ENCODE data around the gene PAXX. TPM values are rescaled to one million over a fixed set of nuclear protein-coding genes. Genes with fewer than 3 reads are reported as not detected.

Gene PAXX
- total and polyA plus RNA-seq, 2 experiments from 2014 or later: 102 to 130 TPM

DNA sequence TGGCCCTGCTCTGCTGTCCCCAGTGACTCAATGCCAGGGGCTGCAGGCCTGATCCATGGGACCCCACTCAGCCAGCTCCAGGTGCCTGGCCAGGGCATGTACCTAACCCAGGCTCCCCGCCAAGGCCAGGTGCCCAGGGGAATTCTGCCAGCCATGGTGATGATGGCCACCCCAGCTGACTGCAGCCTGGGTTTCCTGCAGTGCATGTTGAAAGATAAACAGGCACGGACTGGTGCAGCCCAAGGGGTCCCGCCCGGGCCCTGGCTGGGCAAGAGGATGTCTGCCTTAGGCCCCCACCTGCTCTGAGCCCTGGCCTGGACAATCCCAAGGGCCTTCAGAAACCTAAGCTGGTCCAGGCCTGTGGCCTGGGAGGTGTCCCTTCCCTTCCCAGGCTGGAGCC lies 34.6 kb downstream of the PAXX start:
- no peaks in the 10 kb centered on the region for H3K27me3 ChIP-seq
- no peaks in the 10 kb centered on the region for H3K36me3 ChIP-seq
- TF ChIP-seq CTCF (IDR thresholded peaks at IDR 0.05; ENCODE audit: low read depth, low read length): no peak
- no peaks in the 10 kb centered on the region for H3K9me3 ChIP-seq (ENCODE audit: low read depth)
- H3K27ac ChIP-seq: no peak overlapping the region
- no peak overlapping the region for H3K4me3 ChIP-seq
- no peak for DNase-seq (ENCODE audit: low read depth in 1 of 2, low spot score in 1 of 2)
- H3K4me1 ChIP-seq (ENCODE audit: low read depth): peaks cover 5% of the 10 kb centered on the region

DNA sequence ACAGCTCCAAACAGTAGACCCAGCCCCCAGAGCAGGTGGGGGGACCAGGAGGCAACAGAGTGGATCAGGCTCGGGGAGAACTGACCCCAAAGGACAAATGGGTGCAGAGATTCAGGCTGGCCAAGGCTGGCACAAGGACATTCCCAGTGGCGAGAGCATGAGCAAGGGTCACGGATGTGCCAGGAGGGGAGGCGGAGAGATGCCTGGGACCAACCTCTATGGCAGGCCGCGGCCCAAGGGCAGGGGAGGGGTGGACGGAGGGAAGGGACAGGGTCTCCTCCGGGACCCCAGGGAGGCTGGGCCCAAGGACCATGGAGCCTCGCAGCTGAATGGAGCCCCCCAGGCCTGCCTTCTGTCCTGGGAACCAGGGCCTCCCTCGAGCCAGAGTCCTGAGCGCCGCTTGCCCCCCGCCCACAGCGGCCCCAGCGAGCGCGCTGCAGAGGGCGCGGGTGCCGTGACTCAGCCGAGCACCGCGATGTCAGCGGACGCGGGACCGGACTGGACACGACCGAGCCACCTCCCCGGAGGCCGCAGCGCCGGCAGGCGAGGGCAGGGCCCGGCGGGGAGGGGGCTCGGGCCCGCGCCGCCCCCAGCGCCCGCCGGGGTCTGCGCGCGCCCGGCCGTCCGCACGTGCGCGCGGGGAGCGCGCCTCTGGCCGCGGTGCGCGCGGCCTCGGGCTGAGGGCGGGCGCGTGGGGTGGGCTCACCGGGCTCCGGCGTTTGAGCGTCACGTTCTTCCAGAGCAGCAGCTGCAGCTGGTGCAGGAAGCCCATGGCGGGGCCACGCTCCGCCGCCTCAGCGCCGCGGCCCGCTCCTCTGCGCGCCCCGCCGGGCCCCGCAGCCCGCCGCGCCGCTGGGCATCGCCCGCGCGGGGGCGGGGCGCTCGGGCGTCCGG lies 35.4 kb downstream of the PAXX start, which contains the start of gene ABCA2:
TSS of gene ABCA2 (minus strand) at position 869 of the 894 bp plus-strand sequence. CDS start at position 772, 97 bp downstream.
- Histone ChIP-seq H3K4me3 (peak within 1 kb of the TSS; percentile 92), H3K27me3 (no peaks in the 10 kb centered on the region), H3K9me3 (ENCODE audit: low read depth) (no peaks in the 10 kb centered on the region), H3K36me3 (no peaks in the 10 kb centered on the region), H3K4me1 (ENCODE audit: low read depth) (peaks cover 5% of the 10 kb centered on the region), H3K27ac (no peak within 1 kb of the TSS)
- TF ChIP-seq CTCF (IDR thresholded peaks at IDR 0.05; ENCODE audit: low read depth, low read length): no peak
- DNase-seq (ENCODE audit: low read depth in 1 of 2, low spot score in 1 of 2): peak; percentile 20 to 64

DNA sequence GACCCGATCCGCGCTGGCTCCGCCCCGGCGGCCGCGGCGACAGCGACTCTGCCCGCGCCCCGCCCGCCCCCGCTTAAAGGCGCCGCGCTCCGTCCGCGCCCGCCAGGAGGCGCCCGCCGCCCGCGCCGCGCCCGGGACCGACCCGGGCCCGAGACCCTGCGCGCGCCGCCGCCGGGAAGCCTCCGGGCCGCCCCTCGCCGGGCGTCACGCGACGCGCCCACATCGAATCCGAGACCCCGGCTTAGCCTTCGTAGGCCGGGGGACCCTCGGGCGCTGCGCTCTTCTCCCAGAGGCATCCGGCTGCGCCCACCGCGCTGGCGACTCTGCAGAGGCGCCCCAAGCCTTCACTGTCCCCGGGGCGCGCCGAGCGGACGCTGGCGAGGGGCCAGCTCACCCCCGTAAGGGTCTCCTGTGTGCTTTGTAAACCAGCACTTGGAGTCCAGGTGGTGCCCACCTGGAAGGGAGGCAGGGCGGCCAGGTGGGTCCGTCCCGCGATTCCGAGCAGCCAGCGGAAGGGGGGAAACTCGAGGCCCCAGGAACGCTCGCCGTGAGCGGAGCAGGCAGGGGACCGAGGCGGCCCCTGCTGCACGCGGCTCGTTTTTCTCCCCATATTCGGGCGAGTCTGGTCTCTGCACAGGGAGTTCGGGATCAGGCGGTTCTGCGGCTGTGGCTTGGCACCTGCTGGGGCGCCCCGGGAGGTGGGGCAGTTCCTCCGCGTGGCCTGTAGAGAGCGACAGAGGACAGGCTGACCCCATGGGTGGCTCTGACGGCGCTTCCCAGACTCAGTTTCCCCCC lies 36.2 kb downstream of the PAXX start:
- no peaks in the 10 kb centered on the region for H3K9me3 ChIP-seq (ENCODE audit: low read depth)
- H3K27me3 ChIP-seq: no peaks in the 10 kb centered on the region
- H3K4me1 ChIP-seq (ENCODE audit: low read depth): peaks cover 5% of the 10 kb centered on the region
- H3K4me3 ChIP-seq: peak overlapping the region; percentile 92
- TF ChIP-seq CTCF (IDR thresholded peaks at IDR 0.05; ENCODE audit: low read depth, low read length): peak; percentile 19
- peak; percentile 30 to 89 for DNase-seq (ENCODE audit: low read depth in 1 of 2, low spot score in 1 of 2)
- H3K27ac ChIP-seq: no peak overlapping the region
- no peaks in the 10 kb centered on the region for H3K36me3 ChIP-seq

DNA sequence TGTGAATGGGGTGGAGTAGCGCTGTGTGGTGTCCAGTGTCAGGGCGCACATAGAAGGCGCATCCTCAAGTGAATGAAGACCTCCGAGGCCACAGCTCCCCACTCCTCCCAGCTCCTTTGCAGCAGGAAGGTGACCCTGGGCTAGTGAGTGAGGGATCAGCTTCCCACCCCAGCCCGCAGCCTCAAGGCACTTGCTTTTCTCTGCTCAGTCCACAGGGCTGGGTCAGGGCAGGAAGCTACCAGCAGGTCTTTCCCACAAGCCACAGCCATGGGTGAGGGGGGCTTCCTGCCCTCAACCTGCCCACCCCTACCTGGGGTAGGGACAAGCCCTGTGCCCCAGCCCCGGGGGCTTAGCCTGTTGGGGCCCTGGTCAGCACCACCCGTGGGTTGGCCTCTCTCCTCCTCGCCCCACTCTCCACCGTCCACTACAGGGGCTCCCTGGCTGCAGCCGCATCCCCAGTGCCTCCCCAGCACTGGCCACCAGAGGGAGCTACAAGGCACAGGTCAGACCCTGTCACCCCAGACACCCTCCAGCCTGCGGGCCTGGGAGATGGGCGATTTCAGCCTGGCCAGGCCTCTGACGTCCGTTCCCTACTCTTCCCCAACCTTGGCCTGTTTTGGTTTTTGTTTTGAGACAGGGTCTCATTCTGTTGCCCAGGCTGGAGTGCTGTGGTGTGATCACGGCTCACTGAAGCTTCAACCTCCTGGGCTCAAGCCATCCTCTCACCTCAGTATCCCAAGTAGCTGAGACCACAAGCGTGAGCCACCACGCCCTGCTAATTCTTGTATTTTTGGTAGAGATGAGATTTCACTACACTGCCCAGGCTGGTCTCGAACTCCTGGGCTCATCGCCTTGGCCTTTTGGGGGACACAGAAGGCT lies 37.1 kb downstream of the PAXX start:
- Histone ChIP-seq H3K36me3 (no peaks in the 10 kb centered on the region), H3K27ac (no peak overlapping the region), H3K9me3 (ENCODE audit: low read depth) (no peaks in the 10 kb centered on the region), H3K4me3 (peak overlapping the region; percentile 92), H3K27me3 (no peaks in the 10 kb centered on the region), H3K4me1 (ENCODE audit: low read depth) (peaks cover 5% of the 10 kb centered on the region)
- peak; percentile 67 to 82 for DNase-seq (ENCODE audit: low read depth in 1 of 2, low spot score in 1 of 2)
- peak; percentile 91 for TF ChIP-seq CTCF (IDR thresholded peaks at IDR 0.05; ENCODE audit: low read depth, low read length)

- H3K27ac ChIP-seq: no peak overlapping the region
- H3K36me3 ChIP-seq: no peaks in the 10 kb centered on the region
- TF ChIP-seq CTCF (IDR thresholded peaks at IDR 0.05; ENCODE audit: low read depth, low read length): no peak
- peaks cover 5% of the 10 kb centered on the region for H3K4me1 ChIP-seq (ENCODE audit: low read depth)
- no peaks in the 10 kb centered on the region for H3K9me3 ChIP-seq (ENCODE audit: low read depth)
- DNase-seq (ENCODE audit: low read depth in 1 of 2, low spot score in 1 of 2): no peak
- no peaks in the 10 kb centered on the region for H3K27me3 ChIP-seq
- H3K4me3 ChIP-seq: no peak overlapping the region
Measured at GRCh38 chr9:137030006-137030405, 37.8 kb downstream of the PAXX start.

All from cardiac muscle cell (in vitro differentiated cells and primary cell).